GM15510 (cell line): ENCODE data around the gene METTL27.

Source experiments
- POLR2A ChIP-seq: IDR thresholded peaks from 3 replicates; pipeline ENCODE4 v1.6.1; 2011; ENCODE audit warnings: borderline replicate concordance; ENCODE audit not compliant: insufficient read length; ENCODE audit errors: extremely low read depth

METTL27 gene

GRCh38 chr7:73829921-73830680, 12.2 kb downstream of the METTL27 start:
- TF ChIP-seq POLR2A: no peak

DNA sequence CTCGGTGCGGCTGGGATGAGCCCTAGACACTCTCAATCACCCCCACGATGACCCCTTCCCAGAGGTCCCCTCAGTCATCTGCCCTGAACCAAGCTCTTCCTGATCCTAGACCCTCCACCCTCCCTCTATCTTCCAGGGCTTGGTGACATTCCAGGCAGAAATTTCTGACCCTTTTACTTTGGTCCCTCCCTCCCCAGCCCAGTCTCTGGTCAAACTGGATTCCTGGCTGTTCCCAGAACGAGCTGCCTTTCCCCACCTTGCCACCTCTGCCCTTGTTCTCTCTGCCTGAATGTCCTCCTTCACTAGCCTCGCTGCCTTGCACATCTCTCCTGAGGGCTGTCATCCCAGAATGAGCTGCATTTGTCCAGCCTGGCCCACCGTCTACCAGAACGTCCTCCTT, 12.8 kb downstream of the METTL27 start:
- no peak for TF ChIP-seq POLR2A

GRCh38 chr7:73828972-73829371, 13.3 kb downstream of the METTL27 start:
- TF ChIP-seq POLR2A: no peak

- no peak for TF ChIP-seq POLR2A
Observed at GRCh38 chr7:73828107-73828803, 14.1 kb downstream of the METTL27 start.

DNA sequence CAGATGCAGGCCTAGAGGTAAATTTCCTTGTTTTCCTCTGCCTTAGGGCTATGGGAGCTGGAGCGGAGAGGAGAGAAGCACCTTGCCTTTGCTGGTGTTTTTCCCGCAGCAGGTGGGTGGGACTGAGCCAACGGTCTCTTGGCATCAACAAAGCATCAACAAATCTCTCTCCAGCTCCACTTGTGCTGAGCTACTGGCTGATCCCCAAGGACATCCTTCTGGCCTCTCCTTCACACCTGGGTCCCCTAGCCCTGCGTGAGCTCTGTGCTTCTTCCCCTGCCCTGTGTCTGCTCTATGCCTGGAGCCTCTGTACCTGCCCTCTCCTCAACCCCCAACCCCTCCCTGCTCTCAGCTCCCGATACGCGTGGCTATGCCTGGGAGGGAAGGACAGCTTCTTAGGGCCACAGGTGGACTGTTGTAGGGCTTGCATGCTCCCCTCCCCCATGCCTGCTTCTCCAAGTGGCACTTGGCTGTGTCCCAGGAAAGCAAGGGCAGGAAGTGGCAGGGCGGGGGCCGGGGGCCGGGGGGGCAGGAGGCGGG, 14.7 kb downstream of the METTL27 start:
- no peak for TF ChIP-seq POLR2A

GRCh38 chr7:73824986-73825385, 17.3 kb downstream of the METTL27 start:
- TF ChIP-seq POLR2A: no peak

DNA sequence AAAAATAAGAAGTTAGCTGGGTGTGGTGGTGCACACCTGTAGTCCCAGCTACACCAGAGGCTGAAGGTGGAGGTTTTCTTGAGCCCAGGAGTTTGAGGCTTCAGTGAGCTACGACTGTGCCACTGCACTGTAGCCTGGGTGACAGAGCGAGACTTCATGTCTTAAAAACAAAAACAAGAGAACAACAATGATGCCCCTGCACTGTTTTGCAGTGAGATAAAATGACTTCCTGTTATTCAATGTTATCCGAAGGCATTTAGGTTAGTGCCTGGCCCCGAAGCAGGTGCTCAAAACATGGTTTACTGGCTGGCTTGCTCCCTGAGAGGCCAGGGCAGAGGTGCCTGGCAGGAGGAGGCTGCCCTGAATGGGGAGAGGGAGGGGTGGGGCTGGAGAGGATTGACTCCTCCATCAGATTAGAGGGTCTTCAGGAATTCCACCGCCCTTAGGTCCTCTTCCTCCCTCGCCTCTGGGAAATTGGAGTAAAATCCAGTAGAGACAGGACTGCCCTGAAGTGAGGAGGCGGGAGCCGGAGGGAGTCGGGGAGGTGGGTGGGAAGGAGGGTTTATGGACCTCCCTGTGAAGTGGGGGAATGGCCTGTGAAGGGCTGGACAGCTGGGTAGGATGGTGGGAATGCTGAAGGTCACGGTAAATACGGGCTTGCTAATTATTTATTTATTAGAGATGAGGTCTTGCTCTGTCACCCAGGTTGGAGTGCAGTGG, 18.3 kb downstream of the METTL27 start:
- TF ChIP-seq POLR2A: no peak

GRCh38 chr7:73823257-73823656, 19.1 kb downstream of the METTL27 start:
- no peak for TF ChIP-seq POLR2A

DNA sequence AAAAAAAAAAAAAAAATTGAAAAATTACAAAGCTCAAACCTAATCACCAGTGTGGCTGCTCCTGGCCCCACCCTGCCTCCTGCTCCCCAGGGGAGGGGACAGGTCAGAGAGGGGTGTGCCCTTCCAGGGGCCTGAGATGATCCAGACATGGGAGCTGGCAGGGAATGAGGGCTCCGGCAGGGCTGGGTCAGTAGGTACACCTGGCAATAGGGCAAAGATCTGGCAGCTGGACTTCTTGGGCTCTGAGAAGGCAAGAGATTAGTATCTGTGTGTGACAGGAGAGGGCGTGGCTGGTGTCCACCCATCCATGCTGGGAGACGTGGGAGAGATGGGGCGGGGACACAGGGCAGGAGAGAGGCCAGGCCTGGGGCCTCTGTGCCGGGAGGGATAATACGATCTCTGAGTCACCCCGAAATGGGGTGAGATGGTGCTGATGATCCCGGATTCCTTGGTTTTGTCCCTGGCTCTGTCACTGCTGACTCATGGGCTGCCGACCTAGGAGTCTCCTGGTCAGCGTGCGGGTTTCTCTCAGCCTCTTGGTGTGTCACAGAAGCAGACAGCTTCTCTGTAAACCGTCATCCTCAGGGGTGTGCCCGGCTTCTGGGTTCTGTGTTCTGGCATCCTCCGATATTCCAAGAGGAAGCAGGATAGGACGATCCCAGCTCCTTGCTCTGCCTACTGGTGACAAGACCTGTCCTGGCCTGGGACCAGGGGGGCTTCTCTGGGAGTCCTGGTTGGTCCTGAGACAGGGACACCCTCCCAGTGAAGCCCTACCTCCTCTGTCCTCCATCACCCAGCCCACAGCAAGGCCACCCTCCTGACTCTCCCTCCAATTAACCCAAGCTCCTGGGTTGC, 19.8 kb downstream of the METTL27 start:
- no peak for TF ChIP-seq POLR2A

DNA sequence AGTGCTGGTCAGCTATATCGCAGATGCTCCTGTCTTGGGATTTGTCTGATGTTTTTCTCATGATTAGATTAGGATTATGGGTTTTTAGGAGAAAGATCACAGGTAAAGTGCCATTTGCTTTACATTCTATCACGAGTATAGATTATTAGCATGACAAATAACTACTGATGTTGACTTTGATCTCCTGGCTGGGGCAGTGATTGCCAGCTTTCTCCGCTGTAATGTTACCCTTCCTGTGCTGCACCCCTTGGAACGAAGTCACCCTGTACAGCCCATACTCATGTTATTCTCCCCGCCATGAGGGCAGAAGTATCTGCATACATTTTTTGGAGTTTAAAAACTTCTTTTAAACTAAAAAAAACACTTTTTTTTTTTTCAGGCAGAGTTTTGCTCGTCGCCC, 22.3 kb downstream of the METTL27 start:
- no peak for TF ChIP-seq POLR2A

GRCh38 chr7:73817121-73817520, 25.2 kb downstream of the METTL27 start:
- no peak for TF ChIP-seq POLR2A

- no peak for TF ChIP-seq POLR2A
Observed at GRCh38 chr7:73815436-73815835, 26.9 kb downstream of the METTL27 start.

DNA sequence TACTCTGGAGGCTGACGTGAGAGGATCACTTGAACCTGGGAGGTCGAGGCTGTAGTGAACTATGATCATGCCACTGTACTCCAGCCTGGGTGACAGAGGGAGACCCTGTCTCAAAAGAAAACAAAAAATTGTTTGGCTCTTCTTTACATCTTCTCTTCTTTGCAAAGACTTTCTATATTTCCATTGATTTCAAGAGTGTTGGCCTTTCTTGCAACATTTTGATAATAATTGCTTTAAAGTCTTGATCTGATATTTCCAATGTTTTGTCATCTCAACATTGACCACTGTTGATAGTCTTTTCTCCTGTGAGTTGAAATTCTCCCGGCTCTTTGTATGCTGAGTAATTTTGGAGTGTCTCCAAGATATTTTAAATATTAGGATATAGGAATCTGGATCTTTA, 29.3 kb downstream of the METTL27 start:
- no peak for TF ChIP-seq POLR2A

- TF ChIP-seq POLR2A: no peak
Observed at GRCh38 chr7:73811760-73812168, 30.6 kb downstream of the METTL27 start.
